Prostate gland (tissue), 2 donors: Measurements from ENCODE around the gene CASTOR2. TPM values are rescaled to one million over a fixed set of nuclear protein-coding genes. Genes with fewer than 3 reads are reported as not detected.

Experiments used
- DNase-seq: peaks from one replicate; pipeline ENCODE4 v3.0.0-alpha.2; 2019; ENCODE audit warnings: low spot score
- H3K27ac ChIP-seq, 2 donors: fragments of 200-600 bp; sonication (generic); 2 replicates each; pipeline ENCODE4 v1.5.1; 2017 to 2019
- H3K27me3 ChIP-seq: fragments of 200-600 bp; sonication (generic); replicated peaks from 2 replicates; pipeline ENCODE4 v1.5.1; 2019; ENCODE audit not compliant: insufficient read depth
- H3K36me3 ChIP-seq, 2 donors: fragments of 200-600 bp; sonication (generic); 1 replicate in 1 of 2; 2 replicates in 1 of 2; pipeline versions ENCODE4 v1.5.1 to v1.8.1; 2017 to 2019
- H3K4me1 ChIP-seq: fragments of 200-600 bp; sonication (generic); replicated peaks from 2 replicates; pipeline ENCODE4 v1.5.1; 2019
- H3K4me3 ChIP-seq, 2 donors: fragments of 200-600 bp; sonication (generic); 2 replicates each; pipeline ENCODE4 v1.5.1; 2017 to 2019
- H3K9me3 ChIP-seq: fragments of 200-600 bp; sonication (generic); 2 replicates; pipeline ENCODE4 v1.5.1; 2017
- CTCF ChIP-seq, 4 experiments: fragments of 200-600 bp in 2 of 4; fragments of 450-650 bp in 2 of 4; sonication (generic) in 2 of 4; IDR thresholded peaks; 1 replicate in 3 of 4; 2 replicates in 1 of 4; pipeline ENCODE4 v1.5.1; 2016 to 2019; ENCODE audit warnings: antibody characterized with exemption in 4 of 4, mild to moderate bottlenecking in 2 of 4, moderate library complexity in 2 of 4
- POLR2A ChIP-seq: fragments of 450-650 bp; IDR thresholded peaks from one replicate; pipeline ENCODE4 v1.6.1; 2016; ENCODE audit warnings: antibody characterized with exemption, mild to moderate bottlenecking
- POLR2AphosphoS5 ChIP-seq: sonication (generic); formaldehyde crosslinking; IDR thresholded peaks from one replicate; pipeline ENCODE4 v1.6.1; 2017; ENCODE audit warnings: antibody characterized with exemption
- WGBS: methylation state at CpG from one replicate; pipeline ENCODE4 v1.1.5; 2018; 5-methylcytosine and 5-hydroxymethylcytosine counted together
- intact Hi-C: fragments of 100-400 bp; cut with DNase I; formaldehyde crosslinking; loops from one replicate; pipeline ENCODE4 v1.14.2; 2022
- total RNA-seq, 2 donors: library from RNA; depleted of rRNA; stranded (reverse); fragments of >200 nt; gene quantifications; one replicate each; pipeline ENCODE4 v1.1.0, GENCODE V29; 2016

Gene CASTOR2
- total RNA-seq, 2 donors from 2014 or later = 19.9 to 45.9 TPM

DNA sequence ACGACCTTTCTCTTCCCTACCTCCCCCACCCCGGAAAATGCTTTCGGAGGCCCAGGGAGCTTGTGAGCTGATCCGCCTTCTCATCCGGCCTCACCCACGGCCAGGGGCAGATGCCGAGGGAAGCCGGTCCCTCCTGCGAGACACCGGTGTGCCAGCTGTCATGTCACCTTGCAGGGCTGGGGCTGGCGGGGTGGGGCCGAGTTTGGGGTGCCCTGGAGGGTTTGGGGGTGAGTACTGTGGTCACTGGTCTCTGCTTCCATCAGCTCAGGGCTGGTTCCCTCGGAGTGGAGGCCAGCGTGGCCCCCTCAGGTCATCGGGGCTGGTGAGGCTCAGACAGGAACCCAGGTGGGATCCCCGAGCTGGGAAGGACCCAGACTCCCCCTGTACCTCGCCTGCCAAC lies 60.4 kb downstream of the CASTOR2 start:
- Histone ChIP-seq H3K4me3 (no peak overlapping the region), H3K4me1 (no peaks in the 10 kb centered on the region), H3K27ac (no peak overlapping the region), H3K36me3 (no peaks in the 10 kb centered on the region), H3K9me3 (no peaks in the 10 kb centered on the region), H3K27me3 (no peaks in the 10 kb centered on the region)
- no peak for DNase-seq
- TF ChIP-seq POLR2A (no peak), POLR2AphosphoS5 (no peak), CTCF (IDR thresholded peaks at IDR 0.05) (no peak)
- 90% methylated on average over 15 of the region's 17 CpGs for WGBS
- intact Hi-C loops = no loop called here

DNA sequence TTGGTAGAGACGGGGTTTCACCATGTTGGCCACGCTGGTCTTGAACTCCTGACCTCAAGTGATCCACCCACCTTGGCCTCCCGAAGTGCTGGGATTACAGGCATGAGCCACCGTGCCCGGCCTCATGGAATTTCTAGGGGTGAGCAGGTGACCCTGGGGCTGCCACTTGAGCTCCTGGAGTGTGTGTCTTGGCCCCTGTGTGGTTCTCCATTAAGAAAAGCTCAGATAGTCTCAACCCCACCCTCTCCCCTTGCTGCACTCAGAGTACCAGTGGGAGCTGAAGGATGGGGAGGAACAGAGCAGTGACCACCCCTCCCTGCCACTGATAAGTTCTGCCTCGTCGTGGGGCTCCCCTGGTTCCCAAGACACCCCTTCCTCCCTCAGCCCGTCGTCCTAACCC lies 63.8 kb downstream of the CASTOR2 start:
- no peak overlapping the region for H3K27ac ChIP-seq
- 90% methylated on average over 9 of the region's 9 CpGs for WGBS

DNA sequence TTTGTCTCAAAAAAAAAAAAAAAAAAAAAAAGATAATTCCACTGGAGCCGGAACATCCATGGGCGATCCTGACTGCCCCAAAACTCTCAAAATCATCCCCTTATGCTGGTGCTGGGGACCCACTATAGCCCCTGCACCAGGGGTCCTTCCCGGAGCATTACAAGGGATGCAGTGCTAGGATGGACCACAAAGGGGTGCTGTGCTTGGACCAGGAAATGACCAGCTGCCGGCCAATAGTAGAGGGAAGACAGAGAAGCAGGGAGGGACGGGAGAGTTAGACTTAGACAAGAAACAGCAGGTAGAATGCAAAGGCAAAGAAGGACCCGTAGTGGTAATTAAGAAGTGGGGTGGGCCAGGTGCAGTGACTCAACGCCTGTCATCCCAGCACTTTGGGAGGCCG lies 68.6 kb downstream of the CASTOR2 start:
- Histone ChIP-seq H3K4me3 (no peak overlapping the region), H3K4me1 (no peaks in the 10 kb centered on the region), H3K36me3 (no peaks in the 10 kb centered on the region), H3K27ac (no peak overlapping the region), H3K27me3 (no peaks in the 10 kb centered on the region), H3K9me3 (no peaks in the 10 kb centered on the region)
- intact Hi-C loops = no loop called here
- DNase-seq = no peak
- no peak for TF ChIP-seq CTCF (IDR thresholded peaks at IDR 0.05)
- no peak for TF ChIP-seq POLR2AphosphoS5
- TF ChIP-seq POLR2A = no peak
- WGBS = 66% methylated on average over 8 of the region's 8 CpGs

More for the DNA sequence above, 63.8 kb downstream of the CASTOR2 start:
- H3K27me3 ChIP-seq = no peaks in the 10 kb centered on the region
- DNase-seq = no peak
- H3K9me3 ChIP-seq = no peaks in the 10 kb centered on the region
- intact Hi-C loops = no loop called here
- no peaks in the 10 kb centered on the region for H3K4me1 ChIP-seq
- no peak overlapping the region for H3K4me3 ChIP-seq
- H3K36me3 ChIP-seq = no peaks in the 10 kb centered on the region
- no peak for TF ChIP-seq CTCF (IDR thresholded peaks at IDR 0.05)
- no peak for TF ChIP-seq POLR2A
- TF ChIP-seq POLR2AphosphoS5 = no peak

DNA sequence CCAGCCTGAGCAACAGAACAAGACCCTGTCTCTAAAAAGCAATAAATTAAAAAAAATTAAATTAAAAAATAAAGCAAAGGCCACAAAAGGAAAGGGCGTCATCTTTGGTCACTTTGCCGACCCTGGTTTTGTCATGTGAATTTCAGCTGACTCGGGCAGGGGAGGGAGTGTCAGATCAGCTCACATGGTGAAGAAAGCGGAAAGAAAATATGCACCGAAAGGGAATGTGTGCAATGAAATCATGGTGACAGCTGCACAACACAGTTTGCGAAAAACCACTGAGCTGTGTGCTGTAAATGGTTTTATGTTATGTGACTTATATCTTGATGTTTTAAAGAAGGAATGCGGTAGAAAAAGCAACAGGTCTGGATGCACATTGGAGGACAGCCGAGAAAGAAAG lies 69.3 kb downstream of the CASTOR2 start:
- H3K4me3 ChIP-seq = no peak overlapping the region
- H3K9me3 ChIP-seq = no peaks in the 10 kb centered on the region
- TF ChIP-seq POLR2A = no peak
- no peak for TF ChIP-seq POLR2AphosphoS5
- no peak for TF ChIP-seq CTCF (IDR thresholded peaks at IDR 0.05)
- no peak for DNase-seq
- no peaks in the 10 kb centered on the region for H3K27me3 ChIP-seq
- WGBS = 78% methylated on average over 8 of the region's 8 CpGs
- intact Hi-C loops = no loop called here
- H3K36me3 ChIP-seq = no peaks in the 10 kb centered on the region
- H3K27ac ChIP-seq = no peak overlapping the region
- no peaks in the 10 kb centered on the region for H3K4me1 ChIP-seq

DNA sequence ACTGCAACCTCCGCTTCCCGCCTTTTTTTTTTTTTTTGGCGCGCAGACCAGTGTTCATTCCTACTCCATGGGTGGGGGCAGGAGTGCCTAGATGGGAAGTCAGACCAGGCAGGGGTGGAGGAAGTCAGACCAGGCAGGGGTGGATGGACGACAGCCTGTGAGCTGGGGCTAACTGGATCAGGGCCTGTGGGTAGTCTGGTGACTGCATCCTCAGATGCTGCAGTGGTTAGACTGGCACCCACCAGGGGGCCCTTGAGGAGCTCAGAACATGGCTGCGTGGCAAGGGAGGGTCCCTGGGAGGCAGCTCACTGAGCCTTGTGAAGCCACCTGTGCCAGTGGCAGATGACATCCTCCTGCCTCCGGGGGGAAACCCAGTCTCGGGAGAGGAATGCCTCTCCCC lies 74.0 kb downstream of the CASTOR2 start:
- no peak for TF ChIP-seq POLR2AphosphoS5
- TF ChIP-seq POLR2A = no peak
- no peak for TF ChIP-seq CTCF (IDR thresholded peaks at IDR 0.05)
- Histone ChIP-seq H3K27ac (no peak overlapping the region), H3K36me3 (no peaks in the 10 kb centered on the region), H3K9me3 (no peaks in the 10 kb centered on the region), H3K27me3 (no peaks in the 10 kb centered on the region), H3K4me3 (no peak overlapping the region), H3K4me1 (no peaks in the 10 kb centered on the region)
- intact Hi-C loops = no loop called here
- DNase-seq = no peak
- WGBS = 82% methylated on average over 8 of the region's 8 CpGs
